ENCODE results near the gene GJD3.

- TF ChIP-seq, protein P1, sequence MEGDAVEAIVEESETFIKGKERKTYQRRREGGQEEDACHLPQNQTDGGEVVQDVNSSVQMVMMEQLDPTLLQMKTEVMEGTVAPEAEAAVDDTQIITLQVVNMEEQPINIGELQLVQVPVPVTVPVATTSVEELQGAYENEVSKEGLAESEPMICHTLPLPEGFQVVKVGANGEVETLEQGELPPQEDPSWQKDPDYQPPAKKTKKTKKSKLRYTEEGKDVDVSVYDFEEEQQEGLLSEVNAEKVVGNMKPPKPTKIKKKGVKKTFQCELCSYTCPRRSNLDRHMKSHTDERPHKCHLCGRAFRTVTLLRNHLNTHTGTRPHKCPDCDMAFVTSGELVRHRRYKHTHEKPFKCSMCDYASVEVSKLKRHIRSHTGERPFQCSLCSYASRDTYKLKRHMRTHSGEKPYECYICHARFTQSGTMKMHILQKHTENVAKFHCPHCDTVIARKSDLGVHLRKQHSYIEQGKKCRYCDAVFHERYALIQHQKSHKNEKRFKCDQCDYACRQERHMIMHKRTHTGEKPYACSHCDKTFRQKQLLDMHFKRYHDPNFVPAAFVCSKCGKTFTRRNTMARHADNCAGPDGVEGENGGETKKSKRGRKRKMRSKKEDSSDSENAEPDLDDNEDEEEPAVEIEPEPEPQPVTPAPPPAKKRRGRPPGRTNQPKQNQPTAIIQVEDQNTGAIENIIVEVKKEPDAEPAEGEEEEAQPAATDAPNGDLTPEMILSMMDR (conservative IDR thresholded peaks at IDR 0.05; ENCODE audit: low read length) = no peak
- TF ChIP-seq EZH2phosphoT487 (IDR thresholded peaks at IDR 0.05; ENCODE audit: borderline replicate concordance, low read depth, low read length) = no peak
These were observed 32.5 kb downstream of the GJD3 start for GRCh38 chr17:40331743-40332641.

Measured in OCI-LY7 (cell line).